ENCODE results near the gene GPR108. TPM values are rescaled to one million over a fixed set of nuclear protein-coding genes. Genes with fewer than 3 reads are reported as not detected.

GPR108 gene
- total and polyA plus RNA-seq, 2 of the 13 experiments (the other 11 are each of a cell fraction or from before 2014, with no cell fraction given), result 36.4 to 63.0 TPM

DNA sequence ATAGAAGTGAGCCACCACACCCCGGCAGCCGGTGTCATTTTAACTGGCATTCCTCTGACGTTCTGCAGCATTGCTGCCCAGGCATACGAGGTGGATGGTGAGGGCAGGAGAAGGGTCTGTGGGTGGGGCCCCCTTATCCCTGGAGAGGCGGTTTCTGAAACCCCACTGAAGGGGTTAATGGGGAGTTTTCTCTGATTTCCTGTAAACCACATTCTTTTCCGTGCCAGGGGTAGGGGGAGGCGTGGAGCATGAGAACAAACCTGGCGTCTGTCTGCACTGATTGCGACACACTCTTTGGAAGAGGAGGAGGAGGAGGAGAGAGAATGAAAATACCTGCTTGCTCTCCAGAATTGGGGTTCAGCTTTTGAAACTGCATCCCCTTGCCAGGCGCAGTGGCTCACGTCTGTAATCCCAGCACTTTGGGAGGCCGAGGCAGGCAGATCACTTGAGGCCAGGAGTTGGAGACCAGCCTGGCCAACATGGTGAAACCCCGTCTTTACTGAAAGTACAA is 14.2 kb downstream of the GPR108 start (continued):
- peak; percentile 75 for TF ChIP-seq KAT8 (CRISPR knock-in tag; IDR thresholded peaks at IDR 0.05)
- no peak for TF ChIP-seq ZMAT3 (CRISPR knock-in tag; conservative IDR thresholded peaks at IDR 0.05)
- no peak for TF ChIP-seq BORCS8-MEF2B (CRISPR knock-in tag; IDR thresholded peaks at IDR 0.05)
- peak; percentile 85; the same call in 1 of the 2 replicates for TF ChIP-seq ZNF746 (CRISPR knock-in tag; IDR thresholded peaks at IDR 0.05)
- no peak for TF ChIP-seq ZNF563 (CRISPR knock-in tag; IDR thresholded peaks at IDR 0.05)
- TF ChIP-seq DPF2 (CRISPR knock-in tag; IDR thresholded peaks at IDR 0.05; ENCODE audit: borderline replicate concordance, low read depth), result peak; percentile 65; the same call in 1 of the 2 replicates
- TF ChIP-seq, protein P1, sequence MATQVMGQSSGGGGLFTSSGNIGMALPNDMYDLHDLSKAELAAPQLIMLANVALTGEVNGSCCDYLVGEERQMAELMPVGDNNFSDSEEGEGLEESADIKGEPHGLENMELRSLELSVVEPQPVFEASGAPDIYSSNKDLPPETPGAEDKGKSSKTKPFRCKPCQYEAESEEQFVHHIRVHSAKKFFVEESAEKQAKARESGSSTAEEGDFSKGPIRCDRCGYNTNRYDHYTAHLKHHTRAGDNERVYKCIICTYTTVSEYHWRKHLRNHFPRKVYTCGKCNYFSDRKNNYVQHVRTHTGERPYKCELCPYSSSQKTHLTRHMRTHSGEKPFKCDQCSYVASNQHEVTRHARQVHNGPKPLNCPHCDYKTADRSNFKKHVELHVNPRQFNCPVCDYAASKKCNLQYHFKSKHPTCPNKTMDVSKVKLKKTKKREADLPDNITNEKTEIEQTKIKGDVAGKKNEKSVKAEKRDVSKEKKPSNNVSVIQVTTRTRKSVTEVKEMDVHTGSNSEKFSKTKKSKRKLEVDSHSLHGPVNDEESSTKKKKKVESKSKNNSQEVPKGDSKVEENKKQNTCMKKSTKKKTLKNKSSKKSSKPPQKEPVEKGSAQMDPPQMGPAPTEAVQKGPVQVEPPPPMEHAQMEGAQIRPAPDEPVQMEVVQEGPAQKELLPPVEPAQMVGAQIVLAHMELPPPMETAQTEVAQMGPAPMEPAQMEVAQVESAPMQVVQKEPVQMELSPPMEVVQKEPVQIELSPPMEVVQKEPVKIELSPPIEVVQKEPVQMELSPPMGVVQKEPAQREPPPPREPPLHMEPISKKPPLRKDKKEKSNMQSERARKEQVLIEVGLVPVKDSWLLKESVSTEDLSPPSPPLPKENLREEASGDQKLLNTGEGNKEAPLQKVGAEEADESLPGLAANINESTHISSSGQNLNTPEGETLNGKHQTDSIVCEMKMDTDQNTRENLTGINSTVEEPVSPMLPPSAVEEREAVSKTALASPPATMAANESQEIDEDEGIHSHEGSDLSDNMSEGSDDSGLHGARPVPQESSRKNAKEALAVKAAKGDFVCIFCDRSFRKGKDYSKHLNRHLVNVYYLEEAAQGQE (IDR thresholded peaks at IDR 0.05; ENCODE audit: borderline replicate concordance in 1 of 2, low read depth in 1 of 2, low read length in 2 of 2), result 0 out of 4 replicates have a peak, but pooled peaks of 1 of the 2 experiments have one; percentile 12
- TF ChIP-seq ZKSCAN8 (CRISPR knock-in tag; IDR thresholded peaks at IDR 0.05; ENCODE audit: borderline replicate concordance), result peak; percentile 81
- no peak for TF ChIP-seq ZNF660 (CRISPR knock-in tag; IDR thresholded peaks at IDR 0.05; ENCODE audit: borderline replicate concordance, low read depth)
- TF ChIP-seq, protein P2, sequence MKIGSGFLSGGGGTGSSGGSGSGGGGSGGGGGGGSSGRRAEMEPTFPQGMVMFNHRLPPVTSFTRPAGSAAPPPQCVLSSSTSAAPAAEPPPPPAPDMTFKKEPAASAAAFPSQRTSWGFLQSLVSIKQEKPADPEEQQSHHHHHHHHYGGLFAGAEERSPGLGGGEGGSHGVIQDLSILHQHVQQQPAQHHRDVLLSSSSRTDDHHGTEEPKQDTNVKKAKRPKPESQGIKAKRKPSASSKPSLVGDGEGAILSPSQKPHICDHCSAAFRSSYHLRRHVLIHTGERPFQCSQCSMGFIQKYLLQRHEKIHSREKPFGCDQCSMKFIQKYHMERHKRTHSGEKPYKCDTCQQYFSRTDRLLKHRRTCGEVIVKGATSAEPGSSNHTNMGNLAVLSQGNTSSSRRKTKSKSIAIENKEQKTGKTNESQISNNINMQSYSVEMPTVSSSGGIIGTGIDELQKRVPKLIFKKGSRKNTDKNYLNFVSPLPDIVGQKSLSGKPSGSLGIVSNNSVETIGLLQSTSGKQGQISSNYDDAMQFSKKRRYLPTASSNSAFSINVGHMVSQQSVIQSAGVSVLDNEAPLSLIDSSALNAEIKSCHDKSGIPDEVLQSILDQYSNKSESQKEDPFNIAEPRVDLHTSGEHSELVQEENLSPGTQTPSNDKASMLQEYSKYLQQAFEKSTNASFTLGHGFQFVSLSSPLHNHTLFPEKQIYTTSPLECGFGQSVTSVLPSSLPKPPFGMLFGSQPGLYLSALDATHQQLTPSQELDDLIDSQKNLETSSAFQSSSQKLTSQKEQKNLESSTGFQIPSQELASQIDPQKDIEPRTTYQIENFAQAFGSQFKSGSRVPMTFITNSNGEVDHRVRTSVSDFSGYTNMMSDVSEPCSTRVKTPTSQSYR (CRISPR knock-in tag; IDR thresholded peaks at IDR 0.05; ENCODE audit: borderline replicate concordance), result peak; percentile 95
- TF ChIP-seq JUND (CRISPR knock-in tag; IDR thresholded peaks at IDR 0.05), result no peak
- no peak for TF ChIP-seq ZNF772 (CRISPR knock-in tag; IDR thresholded peaks at IDR 0.05)
- TF ChIP-seq SP1 (IDR thresholded peaks at IDR 0.05), result no peak
- TF ChIP-seq SP1 (CRISPR knock-in tag; IDR thresholded peaks at IDR 0.05), result no peak
- TF ChIP-seq, protein P3, sequence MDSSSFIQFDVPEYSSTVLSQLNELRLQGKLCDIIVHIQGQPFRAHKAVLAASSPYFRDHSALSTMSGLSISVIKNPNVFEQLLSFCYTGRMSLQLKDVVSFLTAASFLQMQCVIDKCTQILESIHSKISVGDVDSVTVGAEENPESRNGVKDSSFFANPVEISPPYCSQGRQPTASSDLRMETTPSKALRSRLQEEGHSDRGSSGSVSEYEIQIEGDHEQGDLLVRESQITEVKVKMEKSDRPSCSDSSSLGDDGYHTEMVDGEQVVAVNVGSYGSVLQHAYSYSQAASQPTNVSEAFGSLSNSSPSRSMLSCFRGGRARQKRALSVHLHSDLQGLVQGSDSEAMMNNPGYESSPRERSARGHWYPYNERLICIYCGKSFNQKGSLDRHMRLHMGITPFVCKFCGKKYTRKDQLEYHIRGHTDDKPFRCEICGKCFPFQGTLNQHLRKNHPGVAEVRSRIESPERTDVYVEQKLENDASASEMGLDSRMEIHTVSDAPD (CRISPR knock-in tag; IDR thresholded peaks at IDR 0.05), result no peak
- TF ChIP-seq, protein P4, sequence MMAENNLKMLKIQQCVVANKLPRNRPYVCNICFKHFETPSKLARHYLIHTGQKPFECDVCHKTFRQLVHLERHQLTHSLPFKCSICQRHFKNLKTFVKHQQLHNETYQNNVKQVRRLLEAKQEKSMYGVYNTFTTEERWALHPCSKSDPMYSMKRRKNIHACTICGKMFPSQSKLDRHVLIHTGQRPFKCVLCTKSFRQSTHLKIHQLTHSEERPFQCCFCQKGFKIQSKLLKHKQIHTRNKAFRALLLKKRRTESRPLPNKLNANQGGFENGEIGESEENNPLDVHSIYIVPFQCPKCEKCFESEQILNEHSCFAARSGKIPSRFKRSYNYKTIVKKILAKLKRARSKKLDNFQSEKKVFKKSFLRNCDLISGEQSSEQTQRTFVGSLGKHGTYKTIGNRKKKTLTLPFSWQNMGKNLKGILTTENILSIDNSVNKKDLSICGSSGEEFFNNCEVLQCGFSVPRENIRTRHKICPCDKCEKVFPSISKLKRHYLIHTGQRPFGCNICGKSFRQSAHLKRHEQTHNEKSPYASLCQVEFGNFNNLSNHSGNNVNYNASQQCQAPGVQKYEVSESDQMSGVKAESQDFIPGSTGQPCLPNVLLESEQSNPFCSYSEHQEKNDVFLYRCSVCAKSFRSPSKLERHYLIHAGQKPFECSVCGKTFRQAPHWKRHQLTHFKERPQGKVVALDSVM (CRISPR knock-in tag; IDR thresholded peaks at IDR 0.05), result no peak; the same call in 1 of the 2 replicates
